ENCODE data around the gene PATJ. TPM values are rescaled to one million over a fixed set of nuclear protein-coding genes. Genes with fewer than 3 reads are reported as not detected.

Gene PATJ
- total and polyA plus RNA-seq, 2 donors (not counting 3 experiments of a cell fraction or from before 2014, with no cell fraction given): 1.1 to 3.0 TPM

DNA sequence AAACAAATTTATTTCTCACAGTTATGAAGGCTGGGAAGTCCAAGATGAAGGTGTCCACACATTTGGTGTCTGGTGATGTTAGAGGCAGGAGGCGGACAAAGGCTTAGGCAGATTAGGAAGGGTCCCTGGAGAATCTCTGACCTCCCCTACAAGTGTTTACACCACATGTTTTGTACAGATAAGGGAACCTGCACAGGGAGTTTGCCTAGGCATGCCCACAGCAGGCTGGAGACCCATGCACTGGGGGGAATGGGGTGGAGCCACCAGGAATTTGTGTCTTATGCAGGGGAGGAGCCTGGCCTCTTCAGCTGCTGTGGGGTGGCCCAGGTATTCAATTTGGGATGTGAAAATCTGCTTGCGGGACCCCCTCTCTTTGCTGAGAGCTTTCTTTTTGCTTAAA is 131.3 kb downstream of the PATJ start:
- POLR2A ChIA-PET: no interaction called here
- no peaks in the 10 kb centered on the region for H3K27me3 ChIP-seq (ENCODE audit: control insufficient read depth in 2 of 2, insufficient read depth in 2 of 2, low read length in 2 of 2)
- no peaks in the 10 kb centered on the region for H3K4me1 ChIP-seq (ENCODE audit: control insufficient read depth, extremely low read depth, insufficient read depth, low read length)
- CTCF ChIA-PET: no interaction called here
- H3K9me3 ChIP-seq (replicated peaks; ENCODE audit: control insufficient read depth, insufficient read depth, low read length): no peaks in the 10 kb centered on the region
- H3K9me1 ChIP-seq (replicated peaks; ENCODE audit: control insufficient read depth, extremely low read depth, insufficient read depth, low read length): no peaks in the 10 kb centered on the region
- no peak overlapping the region for H3K4me3 ChIP-seq (replicated peaks in 1 of 3; ENCODE audit: insufficient read depth in 1 of 3, low read depth in 1 of 3, low read length in 3 of 3)
- no peak overlapping the region for H3K4me2 ChIP-seq (ENCODE audit: insufficient read depth, low read length)
- H3K9ac ChIP-seq (replicated peaks; ENCODE audit: extremely low read depth, insufficient read depth, low read length): no peak overlapping the region
- dilution Hi-C loops (cut with MboI; ENCODE audit: extremely low pct_ligation_motif_present, low sequenced_read_pairs): no loop called here
- TF ChIP-seq EZH2 (IDR thresholded peaks at IDR 0.05; ENCODE audit: borderline replicate concordance, low read depth, low read length, severe bottlenecking): no peak
- no peak for TF ChIP-seq JUN (IDR thresholded peaks at IDR 0.05; ENCODE audit: borderline replicate concordance, insufficient read depth, insufficient read length, low read depth)
- TF ChIP-seq MYC (IDR thresholded peaks at IDR 0.05; ENCODE audit: low read depth, low read length): no peak
- TF ChIP-seq, protein P1, sequence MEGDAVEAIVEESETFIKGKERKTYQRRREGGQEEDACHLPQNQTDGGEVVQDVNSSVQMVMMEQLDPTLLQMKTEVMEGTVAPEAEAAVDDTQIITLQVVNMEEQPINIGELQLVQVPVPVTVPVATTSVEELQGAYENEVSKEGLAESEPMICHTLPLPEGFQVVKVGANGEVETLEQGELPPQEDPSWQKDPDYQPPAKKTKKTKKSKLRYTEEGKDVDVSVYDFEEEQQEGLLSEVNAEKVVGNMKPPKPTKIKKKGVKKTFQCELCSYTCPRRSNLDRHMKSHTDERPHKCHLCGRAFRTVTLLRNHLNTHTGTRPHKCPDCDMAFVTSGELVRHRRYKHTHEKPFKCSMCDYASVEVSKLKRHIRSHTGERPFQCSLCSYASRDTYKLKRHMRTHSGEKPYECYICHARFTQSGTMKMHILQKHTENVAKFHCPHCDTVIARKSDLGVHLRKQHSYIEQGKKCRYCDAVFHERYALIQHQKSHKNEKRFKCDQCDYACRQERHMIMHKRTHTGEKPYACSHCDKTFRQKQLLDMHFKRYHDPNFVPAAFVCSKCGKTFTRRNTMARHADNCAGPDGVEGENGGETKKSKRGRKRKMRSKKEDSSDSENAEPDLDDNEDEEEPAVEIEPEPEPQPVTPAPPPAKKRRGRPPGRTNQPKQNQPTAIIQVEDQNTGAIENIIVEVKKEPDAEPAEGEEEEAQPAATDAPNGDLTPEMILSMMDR (IDR thresholded peaks at IDR 0.05; ENCODE audit: extremely low read depth in 1 of 2, insufficient read depth in 1 of 2, low read depth in 1 of 2, low read length in 2 of 2): no peak
- TF ChIP-seq GATA2 (IDR thresholded peaks at IDR 0.05; ENCODE audit: insufficient read depth, insufficient read length, low read depth, low read length): no peak
- no peak for TF ChIP-seq MAX (IDR thresholded peaks at IDR 0.05; ENCODE audit: insufficient read depth, insufficient read length)
- TF ChIP-seq POLR2A (IDR thresholded peaks at IDR 0.05; ENCODE audit: low read depth, low read length): no peak
- no peak for TF ChIP-seq POLR2AphosphoS5 (IDR thresholded peaks at IDR 0.05; ENCODE audit: insufficient read depth, low read depth, low read length)
- DNase-seq (ENCODE audit: low read depth, low spot score): no peak
- no peaks in the 10 kb centered on the region for H3K36me3 ChIP-seq (ENCODE audit: control insufficient read depth in 2 of 2, extremely low read depth in 1 of 2, insufficient read depth in 2 of 2, low read length in 2 of 2)
- H2AFZ ChIP-seq (ENCODE audit: low read depth, low read length): no peak overlapping the region
- H3K27ac ChIP-seq (ENCODE audit: insufficient read depth, low read depth, low read length): no peak overlapping the region
- no peaks in the 10 kb centered on the region for H3K79me2 ChIP-seq (ENCODE audit: control insufficient read depth, insufficient read depth, low read length)
- no peaks in the 10 kb centered on the region for H4K20me1 ChIP-seq (replicated peaks; ENCODE audit: control insufficient read depth, extremely low read depth, insufficient read depth, low read length)
- no TSS peak for BruUV-seq (replicated peaks)
- intact Hi-C loops (cut with micrococcal nuclease): no loop called here
- no peak for FAIRE-seq

Measured in endothelial cell of umbilical vein (primary cell).